Retinal pigment epithelial cell (primary cell): Measurements from ENCODE around the gene SHF.

Source experiments
- DNase-seq: peaks from one replicate; pipeline ENCODE4 v3.0.0-alpha.2; 2010; ENCODE audit warnings: low read depth
- H3K4me3 ChIP-seq: 2 replicates; pipeline ENCODE4 v1.5.1; 2011; ENCODE audit warnings: mild to moderate bottlenecking, low read length, control low read depth, moderate library complexity
- TF ChIP-seq, protein P1 (sequence below): conservative IDR thresholded peaks from 2 replicates; pipeline ENCODE4 v1.5.1; 2011; ENCODE audit warnings: low read depth, low read length, control low read depth, inconsistent platforms

The SHF gene

DNA sequence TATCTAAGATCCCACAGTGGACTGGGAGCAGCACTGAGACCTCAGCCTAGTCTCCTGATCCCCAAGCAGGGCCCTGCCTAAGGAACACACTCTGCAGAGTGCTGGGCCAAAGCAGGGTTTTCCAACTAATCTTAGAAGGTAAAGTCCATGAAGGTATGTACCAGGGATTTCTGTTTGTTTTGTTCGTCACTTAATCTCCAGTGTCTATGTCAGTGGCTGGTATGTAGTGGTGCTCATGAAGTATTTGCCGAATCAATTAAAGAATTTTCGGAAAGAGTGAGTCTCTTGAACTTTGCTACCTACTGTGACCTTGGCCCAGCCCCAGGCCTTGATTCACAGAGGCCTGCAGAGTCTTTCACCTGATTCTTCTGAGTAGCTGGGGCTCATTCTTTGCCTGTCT, 56.3 kb downstream of the SHF start:
- no peak for DNase-seq
- H3K4me3 ChIP-seq = no peak overlapping the region
- TF ChIP-seq, protein P1, sequence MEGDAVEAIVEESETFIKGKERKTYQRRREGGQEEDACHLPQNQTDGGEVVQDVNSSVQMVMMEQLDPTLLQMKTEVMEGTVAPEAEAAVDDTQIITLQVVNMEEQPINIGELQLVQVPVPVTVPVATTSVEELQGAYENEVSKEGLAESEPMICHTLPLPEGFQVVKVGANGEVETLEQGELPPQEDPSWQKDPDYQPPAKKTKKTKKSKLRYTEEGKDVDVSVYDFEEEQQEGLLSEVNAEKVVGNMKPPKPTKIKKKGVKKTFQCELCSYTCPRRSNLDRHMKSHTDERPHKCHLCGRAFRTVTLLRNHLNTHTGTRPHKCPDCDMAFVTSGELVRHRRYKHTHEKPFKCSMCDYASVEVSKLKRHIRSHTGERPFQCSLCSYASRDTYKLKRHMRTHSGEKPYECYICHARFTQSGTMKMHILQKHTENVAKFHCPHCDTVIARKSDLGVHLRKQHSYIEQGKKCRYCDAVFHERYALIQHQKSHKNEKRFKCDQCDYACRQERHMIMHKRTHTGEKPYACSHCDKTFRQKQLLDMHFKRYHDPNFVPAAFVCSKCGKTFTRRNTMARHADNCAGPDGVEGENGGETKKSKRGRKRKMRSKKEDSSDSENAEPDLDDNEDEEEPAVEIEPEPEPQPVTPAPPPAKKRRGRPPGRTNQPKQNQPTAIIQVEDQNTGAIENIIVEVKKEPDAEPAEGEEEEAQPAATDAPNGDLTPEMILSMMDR = no peak

DNA sequence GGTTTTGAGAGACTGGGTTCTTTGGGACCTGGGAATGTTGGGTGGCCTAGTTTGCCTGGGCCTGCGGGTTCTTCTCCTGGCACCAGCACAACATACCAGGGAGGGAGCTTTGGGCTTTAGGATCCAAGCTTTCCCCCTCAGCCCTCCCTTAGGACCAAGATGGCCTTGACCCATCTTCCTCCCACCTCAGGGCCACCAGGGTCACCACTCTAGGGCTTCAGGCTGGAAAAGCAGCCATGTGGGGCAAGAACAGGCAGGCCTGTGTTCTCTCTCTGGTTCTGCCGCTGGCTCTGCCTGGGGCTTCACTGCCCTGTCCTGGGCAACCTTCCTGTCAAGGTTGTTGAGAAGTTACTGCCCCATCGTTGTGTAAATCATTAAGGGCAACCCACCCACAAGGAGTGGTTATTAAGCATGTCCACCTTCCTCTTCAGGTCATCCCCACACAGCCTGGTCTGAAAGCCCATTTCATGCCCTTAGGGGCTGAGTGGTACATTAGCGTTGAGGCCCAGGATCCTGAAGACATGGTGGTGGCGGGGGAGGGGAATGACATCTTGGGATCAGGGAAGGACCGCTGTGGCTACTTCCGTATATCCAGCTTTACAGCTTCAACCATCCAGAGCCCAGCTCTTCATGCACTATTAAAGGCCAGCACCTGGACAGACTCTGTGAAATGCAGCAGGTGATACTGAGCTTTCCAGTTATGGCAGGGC, 57.3 kb downstream of the SHF start:
- DNase-seq = no peak
- no peak overlapping the region for H3K4me3 ChIP-seq
- TF ChIP-seq, protein P1 = no peak

DNA sequence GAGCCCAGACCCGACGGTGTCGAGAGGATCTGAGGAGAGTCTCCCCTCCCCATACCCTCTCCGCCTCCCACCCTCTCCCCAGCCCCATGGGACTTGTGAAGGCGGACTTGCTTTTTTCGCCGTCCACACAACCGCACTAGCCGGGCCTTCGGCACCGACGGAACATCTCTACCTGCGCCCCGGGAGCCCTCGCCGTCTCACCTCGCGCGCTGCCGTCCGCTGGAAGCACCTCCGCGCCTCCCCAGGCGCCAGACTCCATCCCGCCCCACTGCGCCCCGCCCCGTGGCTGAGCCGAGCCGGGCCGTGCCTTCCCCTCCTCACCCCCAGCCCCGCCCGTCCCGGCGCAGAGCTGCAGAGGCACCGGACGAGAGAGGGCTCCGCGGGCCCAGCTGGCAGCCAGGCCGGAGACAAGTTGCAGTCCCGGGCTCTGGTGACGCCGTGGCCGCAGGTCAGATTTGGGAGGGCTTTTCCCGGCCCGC, 58.1 kb downstream of the SHF start, which contains the start of the genes DUOX1 and DUOXA1:
TSS of gene DUOX1 (plus strand) at position 344 of the 479 bp plus-strand sequence. CDS start 1,973 bp downstream, outside the sequence.
TSS of gene DUOXA1 (minus strand) at position 229 of the 479 bp plus-strand sequence. CDS start 6,865 bp downstream, outside the sequence.
- no peak within 1 kb of the TSS for H3K4me3 ChIP-seq
- TF ChIP-seq, protein P1 = no peak
- no peak for DNase-seq

DNA sequence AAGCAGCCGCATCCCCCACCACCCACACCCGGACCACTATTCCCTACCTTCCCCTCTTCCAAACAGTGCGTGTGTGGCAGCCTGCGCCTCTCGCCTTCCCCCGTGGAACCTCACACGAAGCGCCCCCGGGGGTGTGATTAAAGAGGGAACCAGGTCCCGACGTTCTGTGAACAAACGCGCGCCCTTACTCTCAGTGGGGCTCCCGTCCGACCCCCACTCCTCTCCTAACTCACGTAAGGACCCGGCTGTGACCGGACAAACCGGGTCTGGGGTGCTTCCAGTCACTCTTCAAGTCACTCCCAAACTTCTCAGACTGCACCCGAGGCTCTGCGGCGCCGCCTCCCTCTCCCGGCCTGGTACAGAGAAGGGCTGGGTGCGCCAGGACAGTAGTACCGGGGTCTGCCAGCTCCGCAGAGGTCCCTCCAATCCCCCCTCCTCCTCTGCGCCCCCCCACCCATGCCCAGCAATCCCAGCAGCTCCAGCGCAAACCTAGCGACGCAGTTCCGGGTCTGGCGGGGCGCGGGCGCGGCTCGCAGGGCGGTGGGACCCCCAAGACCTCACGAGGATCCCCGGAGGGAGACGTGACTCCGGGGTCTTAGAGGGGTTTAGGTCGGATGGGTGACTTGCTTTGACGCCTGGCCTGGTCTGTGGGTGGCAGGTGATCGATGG, 58.7 kb downstream of the SHF start:
- TF ChIP-seq, protein P1 = no peak
- DNase-seq = no peak
- no peak overlapping the region for H3K4me3 ChIP-seq

DNA sequence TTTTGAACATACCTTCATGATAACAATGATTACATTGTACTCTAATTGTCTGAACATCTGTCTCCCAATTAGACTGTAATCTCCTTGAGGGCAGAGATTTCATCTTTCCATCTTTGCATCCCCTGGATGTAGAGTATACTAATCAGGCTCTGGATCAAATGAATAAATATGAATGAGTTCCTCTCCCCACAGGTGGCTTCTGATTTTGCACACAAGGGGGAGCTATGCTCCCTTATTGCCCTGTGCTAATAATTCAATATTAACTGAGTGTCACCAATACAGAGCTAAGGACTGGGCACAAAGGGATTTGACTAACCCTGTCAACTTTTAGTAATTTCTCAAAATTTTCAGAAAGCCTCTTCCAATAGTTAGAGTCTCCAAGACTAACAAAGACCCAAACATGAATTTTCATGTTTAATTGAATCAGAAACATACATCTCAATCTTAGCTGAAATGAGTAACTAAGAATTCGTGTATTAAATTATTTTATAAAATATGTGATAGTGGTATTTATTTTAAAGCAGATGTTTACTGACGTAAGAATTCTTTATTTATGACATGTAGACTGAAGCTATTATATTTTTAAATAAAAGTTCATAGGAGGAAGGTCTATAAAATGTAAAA, 61.1 kb downstream of the SHF start:
- H3K4me3 ChIP-seq = no peak overlapping the region
- TF ChIP-seq, protein P1 = peak; percentile 85
- DNase-seq = no peak

DNA sequence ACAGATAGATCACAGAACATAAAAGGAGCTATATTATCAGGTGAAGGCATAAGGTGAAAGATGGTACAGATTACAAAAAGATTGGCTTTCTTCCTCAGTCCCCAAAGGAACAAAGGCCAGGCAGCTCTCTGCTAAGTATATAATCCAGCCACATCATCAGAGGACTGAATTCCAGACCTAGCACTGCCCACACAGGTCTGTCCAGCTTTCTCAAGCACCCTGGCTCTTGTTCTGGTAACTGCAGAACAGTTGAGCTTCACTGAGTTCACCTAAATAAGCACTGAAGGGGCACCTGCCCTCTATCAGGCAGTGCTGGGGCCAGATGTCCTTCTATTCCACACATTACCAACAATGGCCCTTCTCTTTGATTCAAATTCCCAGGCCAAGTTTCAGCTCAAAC, 64.4 kb downstream of the SHF start:
- TF ChIP-seq, protein P1 = no peak
- DNase-seq = no peak
- no peak overlapping the region for H3K4me3 ChIP-seq
